ENCODE measurements around the gene KCTD21. TPM values are rescaled to one million over a fixed set of nuclear protein-coding genes. Genes with fewer than 3 reads are reported as not detected.
A peak's percentile ranks its signal among the peaks of the same experiment; 100 is the strongest.

The KCTD21 gene
- total and polyA plus RNA-seq, 4 donors = 5.8 to 12.6 (median 9.2) TPM

- TF ChIP-seq, protein P1, sequence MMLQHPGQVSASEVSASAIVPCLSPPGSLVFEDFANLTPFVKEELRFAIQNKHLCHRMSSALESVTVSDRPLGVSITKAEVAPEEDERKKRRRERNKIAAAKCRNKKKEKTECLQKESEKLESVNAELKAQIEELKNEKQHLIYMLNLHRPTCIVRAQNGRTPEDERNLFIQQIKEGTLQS (IDR thresholded peaks at IDR 0.05) = no peak
- TF ChIP-seq FOXA1 (IDR thresholded peaks at IDR 0.05) = no peak
- no peak for TF ChIP-seq HNF4A (conservative IDR thresholded peaks at IDR 0.05)
- no peak for TF ChIP-seq SP1 (IDR thresholded peaks at IDR 0.05)
- no peak for TF ChIP-seq FOXA2 (IDR thresholded peaks at IDR 0.05)
- TF ChIP-seq, protein P2, sequence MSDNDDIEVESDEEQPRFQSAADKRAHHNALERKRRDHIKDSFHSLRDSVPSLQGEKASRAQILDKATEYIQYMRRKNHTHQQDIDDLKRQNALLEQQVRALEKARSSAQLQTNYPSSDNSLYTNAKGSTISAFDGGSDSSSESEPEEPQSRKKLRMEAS (IDR thresholded peaks at IDR 0.05) = no peak
- TF ChIP-seq RXRA (IDR thresholded peaks at IDR 0.05) = no peak
- no peak for TF ChIP-seq HNF4G (IDR thresholded peaks at IDR 0.05)
- no peak for TF ChIP-seq GABPA (IDR thresholded peaks at IDR 0.05 in 1 of 2, conservative IDR thresholded peaks at IDR 0.05 in 1 of 2)
- TF ChIP-seq RAD21 (IDR thresholded peaks at IDR 0.05) = no peak
- TF ChIP-seq YY1 (IDR thresholded peaks at IDR 0.05) = no peak
- no peak for TF ChIP-seq EGR1 (IDR thresholded peaks at IDR 0.05; ENCODE audit: low read depth in 2 of 2)
- no peak for TF ChIP-seq JUND (IDR thresholded peaks at IDR 0.05)
- no peak for TF ChIP-seq TAF1 (conservative IDR thresholded peaks at IDR 0.05)
- Histone ChIP-seq H3K27ac (ENCODE audit: low read depth in 1 of 2, low read length in 2 of 2) (peak overlapping the region; percentile 57 to 78), H3K9me3 (ENCODE audit: control insufficient read depth in 4 of 4, low read length in 3 of 4) (no peaks in the 10 kb centered on the region), H3K4me1 (ENCODE audit: control insufficient read depth in 4 of 4, insufficient read depth in 4 of 4, low read length in 3 of 4) (peaks cover 27 to 69% (median 59%) of the 10 kb centered on the region in 4 donors), H3K36me3 (ENCODE audit: control insufficient read depth in 4 of 4, insufficient read depth in 3 of 4, low read depth in 1 of 4, low read length in 3 of 4) (no peaks in the 10 kb centered on the region), H3K4me3 (ENCODE audit: low read depth in 1 of 3, low read length in 3 of 3) (no peak overlapping the region), H3K9ac (ENCODE audit: low read depth in 1 of 2, low read length in 2 of 2) (no peak overlapping the region), H3K27me3 (ENCODE audit: control insufficient read depth in 4 of 4, insufficient read depth in 4 of 4, low read length in 3 of 4) (no peaks in the 10 kb centered on the region)
- 36% methylated on average over 5 of the region's 5 CpGs for WGBS
- no peak for DNase-seq (ENCODE audit: low spot score)
Measured at GRCh38 chr11:78161962-78162371, 26.5 kb downstream of the KCTD21 start.

DNA sequence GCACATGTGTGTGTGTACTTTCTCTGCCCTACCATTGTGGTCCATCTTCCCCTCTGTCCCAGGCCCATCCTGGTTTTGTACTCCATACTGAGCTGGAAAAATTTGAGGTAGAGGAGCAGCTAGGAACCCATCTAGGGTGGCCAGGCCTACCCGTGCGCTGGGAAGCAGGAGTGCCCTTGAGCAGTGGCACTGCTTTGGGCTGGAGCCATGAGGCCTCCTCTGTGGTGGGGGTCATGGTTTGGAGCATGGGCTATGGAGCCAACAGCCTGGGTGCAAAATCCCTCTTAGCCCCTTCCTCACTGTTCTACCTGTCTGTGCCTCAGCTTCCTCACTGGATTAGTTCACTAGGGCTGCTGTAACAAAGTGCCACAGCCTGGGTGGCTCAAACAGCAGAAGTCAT lies 27.1 kb downstream of the KCTD21 start:
- peak overlapping the region; percentile 57 to 78 for H3K27ac ChIP-seq (ENCODE audit: low read depth in 1 of 2, low read length in 2 of 2)
- H3K9me3 ChIP-seq (ENCODE audit: control insufficient read depth in 4 of 4, low read length in 3 of 4) = no peaks in the 10 kb centered on the region
- WGBS = 91% methylated on average over 2 of the region's 2 CpGs
- H3K27me3 ChIP-seq (ENCODE audit: control insufficient read depth in 4 of 4, insufficient read depth in 4 of 4, low read length in 3 of 4) = no peaks in the 10 kb centered on the region
- H3K4me3 ChIP-seq (ENCODE audit: low read depth in 1 of 3, low read length in 3 of 3) = no peak overlapping the region
- TF ChIP-seq JUND (IDR thresholded peaks at IDR 0.05) (no peak), YY1 (IDR thresholded peaks at IDR 0.05) (no peak), SP1 (IDR thresholded peaks at IDR 0.05) (no peak), ZBTB33 (IDR thresholded peaks at IDR 0.05) (no peak), HNF4A (conservative IDR thresholded peaks at IDR 0.05) (no peak), EGR1 (IDR thresholded peaks at IDR 0.05; ENCODE audit: low read depth in 2 of 2) (no peak), TAF1 (conservative IDR thresholded peaks at IDR 0.05) (no peak)
- TF ChIP-seq, protein P2 (IDR thresholded peaks at IDR 0.05) = no peak
- no peak overlapping the region for H3K9ac ChIP-seq (ENCODE audit: low read depth in 1 of 2, low read length in 2 of 2)
- peaks cover 30 to 68% (median 61%) of the 10 kb centered on the region in 4 donors for H3K4me1 ChIP-seq (ENCODE audit: control insufficient read depth in 4 of 4, insufficient read depth in 4 of 4, low read length in 3 of 4)
- no peaks in the 10 kb centered on the region for H3K36me3 ChIP-seq (ENCODE audit: control insufficient read depth in 4 of 4, insufficient read depth in 3 of 4, low read depth in 1 of 4, low read length in 3 of 4)
- DNase-seq (ENCODE audit: low spot score) = no peak

DNA sequence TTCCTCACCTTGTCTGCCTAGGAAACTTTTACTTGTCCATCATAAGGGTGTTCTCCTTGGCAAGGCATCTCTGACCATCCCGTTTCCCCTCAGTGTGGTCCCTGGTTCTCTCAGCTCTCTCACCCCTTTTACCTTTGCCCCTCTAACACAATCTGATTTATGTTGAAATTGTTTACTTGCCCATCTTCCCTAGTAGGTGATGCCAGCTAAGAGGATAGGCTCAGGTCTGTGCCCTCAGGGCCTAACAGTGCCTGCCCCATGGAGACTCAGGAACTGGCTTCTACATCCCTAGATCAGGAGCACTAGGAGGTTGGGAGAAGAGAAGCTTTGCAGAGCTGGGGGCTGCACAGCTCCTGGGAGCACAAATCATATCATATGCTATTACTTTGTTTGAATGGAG lies 27.9 kb downstream of the KCTD21 start:
- peak overlapping the region; percentile 57 to 78 for H3K27ac ChIP-seq (ENCODE audit: low read depth in 1 of 2, low read length in 2 of 2)
- no peaks in the 10 kb centered on the region for H3K27me3 ChIP-seq (ENCODE audit: control insufficient read depth in 4 of 4, insufficient read depth in 4 of 4, low read length in 3 of 4)
- H3K4me1 ChIP-seq (ENCODE audit: control insufficient read depth in 4 of 4, insufficient read depth in 4 of 4, low read length in 3 of 4) = peaks cover 31 to 74% (median 66%) of the 10 kb centered on the region in 4 donors
- H3K4me3 ChIP-seq (ENCODE audit: low read depth in 1 of 3, low read length in 3 of 3) = no peak overlapping the region
- no peaks in the 10 kb centered on the region for H3K36me3 ChIP-seq (ENCODE audit: control insufficient read depth in 4 of 4, insufficient read depth in 3 of 4, low read depth in 1 of 4, low read length in 3 of 4)
- 27% methylated on average over 1 of the region's 1 CpG for WGBS
- no peaks in the 10 kb centered on the region for H3K9me3 ChIP-seq (ENCODE audit: control insufficient read depth in 4 of 4, low read length in 3 of 4)
- H3K9ac ChIP-seq (ENCODE audit: low read depth in 1 of 2, low read length in 2 of 2) = no peak overlapping the region
- TF ChIP-seq YY1 (IDR thresholded peaks at IDR 0.05) (peak; percentile 76), REST (IDR thresholded peaks at IDR 0.05) (peak; percentile 74), JUND (IDR thresholded peaks at IDR 0.05) (peak in 1 of 2 donors; percentile 70), HNF4G (IDR thresholded peaks at IDR 0.05) (no peak), SP1 (IDR thresholded peaks at IDR 0.05) (peak; percentile 59), RAD21 (IDR thresholded peaks at IDR 0.05) (peak; percentile 31 to 34), EGR1 (IDR thresholded peaks at IDR 0.05; ENCODE audit: low read depth in 2 of 2) (peak in 1 of 2 donors; percentile 60), FOXA2 (IDR thresholded peaks at IDR 0.05) (peak; percentile 80), RXRA (IDR thresholded peaks at IDR 0.05) (peak; percentile 86 to 97), HNF4A (conservative IDR thresholded peaks at IDR 0.05) (peak; percentile 69 to 83), NR2F2 (IDR thresholded peaks at IDR 0.05) (no peak), TAF1 (conservative IDR thresholded peaks at IDR 0.05) (no peak), FOXA1 (IDR thresholded peaks at IDR 0.05) (peak; percentile 80)
- TF ChIP-seq, protein P2 (IDR thresholded peaks at IDR 0.05) = peak; percentile 89
- DNase-seq (ENCODE audit: low spot score) = no peak
